ENCODE data around the gene CRACR2A.

DNA sequence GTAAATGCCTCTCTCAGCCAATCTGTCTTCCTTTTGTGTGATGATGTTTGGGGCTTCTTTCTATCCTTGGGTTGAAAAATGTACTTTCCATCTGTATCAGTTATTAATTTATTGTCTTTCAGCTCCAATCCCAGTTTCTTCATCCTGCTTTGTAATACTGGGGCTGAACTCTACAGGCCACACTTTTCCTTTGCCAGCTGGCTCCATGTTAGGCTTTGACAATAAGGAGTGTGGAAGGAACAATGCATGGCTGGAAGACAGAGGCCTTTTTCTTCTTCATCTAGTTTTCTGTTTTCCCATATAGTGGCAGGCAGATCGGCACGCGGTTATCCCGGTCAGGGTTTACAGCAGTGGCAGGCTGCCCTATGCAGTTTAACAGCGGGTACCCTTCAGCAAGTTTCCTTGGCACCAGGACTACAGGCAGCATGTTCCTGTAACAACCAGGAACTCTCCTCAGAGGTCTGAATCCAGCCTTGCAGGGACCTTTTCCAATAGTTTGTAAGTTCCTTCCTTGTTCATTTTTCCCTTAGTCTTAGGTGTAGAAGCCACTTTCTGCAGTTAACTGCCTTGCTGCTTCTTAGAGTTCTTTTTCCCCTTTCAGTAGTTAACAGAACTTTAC lies 38.5 kb upstream of the CRACR2A start:
- TF ChIP-seq, protein P1, sequence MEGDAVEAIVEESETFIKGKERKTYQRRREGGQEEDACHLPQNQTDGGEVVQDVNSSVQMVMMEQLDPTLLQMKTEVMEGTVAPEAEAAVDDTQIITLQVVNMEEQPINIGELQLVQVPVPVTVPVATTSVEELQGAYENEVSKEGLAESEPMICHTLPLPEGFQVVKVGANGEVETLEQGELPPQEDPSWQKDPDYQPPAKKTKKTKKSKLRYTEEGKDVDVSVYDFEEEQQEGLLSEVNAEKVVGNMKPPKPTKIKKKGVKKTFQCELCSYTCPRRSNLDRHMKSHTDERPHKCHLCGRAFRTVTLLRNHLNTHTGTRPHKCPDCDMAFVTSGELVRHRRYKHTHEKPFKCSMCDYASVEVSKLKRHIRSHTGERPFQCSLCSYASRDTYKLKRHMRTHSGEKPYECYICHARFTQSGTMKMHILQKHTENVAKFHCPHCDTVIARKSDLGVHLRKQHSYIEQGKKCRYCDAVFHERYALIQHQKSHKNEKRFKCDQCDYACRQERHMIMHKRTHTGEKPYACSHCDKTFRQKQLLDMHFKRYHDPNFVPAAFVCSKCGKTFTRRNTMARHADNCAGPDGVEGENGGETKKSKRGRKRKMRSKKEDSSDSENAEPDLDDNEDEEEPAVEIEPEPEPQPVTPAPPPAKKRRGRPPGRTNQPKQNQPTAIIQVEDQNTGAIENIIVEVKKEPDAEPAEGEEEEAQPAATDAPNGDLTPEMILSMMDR (IDR thresholded peaks at IDR 0.05): no peak
- no peak for TF ChIP-seq POLR2A (IDR thresholded peaks at IDR 0.05; ENCODE audit: low read depth)
- TF ChIP-seq POLR2AphosphoS5 (IDR thresholded peaks at IDR 0.05): no peak
- no peak for TF ChIP-seq EP300 (IDR thresholded peaks at IDR 0.05)
